Measurements from ENCODE around the gene CREB5.

Gene CREB5

DNA sequence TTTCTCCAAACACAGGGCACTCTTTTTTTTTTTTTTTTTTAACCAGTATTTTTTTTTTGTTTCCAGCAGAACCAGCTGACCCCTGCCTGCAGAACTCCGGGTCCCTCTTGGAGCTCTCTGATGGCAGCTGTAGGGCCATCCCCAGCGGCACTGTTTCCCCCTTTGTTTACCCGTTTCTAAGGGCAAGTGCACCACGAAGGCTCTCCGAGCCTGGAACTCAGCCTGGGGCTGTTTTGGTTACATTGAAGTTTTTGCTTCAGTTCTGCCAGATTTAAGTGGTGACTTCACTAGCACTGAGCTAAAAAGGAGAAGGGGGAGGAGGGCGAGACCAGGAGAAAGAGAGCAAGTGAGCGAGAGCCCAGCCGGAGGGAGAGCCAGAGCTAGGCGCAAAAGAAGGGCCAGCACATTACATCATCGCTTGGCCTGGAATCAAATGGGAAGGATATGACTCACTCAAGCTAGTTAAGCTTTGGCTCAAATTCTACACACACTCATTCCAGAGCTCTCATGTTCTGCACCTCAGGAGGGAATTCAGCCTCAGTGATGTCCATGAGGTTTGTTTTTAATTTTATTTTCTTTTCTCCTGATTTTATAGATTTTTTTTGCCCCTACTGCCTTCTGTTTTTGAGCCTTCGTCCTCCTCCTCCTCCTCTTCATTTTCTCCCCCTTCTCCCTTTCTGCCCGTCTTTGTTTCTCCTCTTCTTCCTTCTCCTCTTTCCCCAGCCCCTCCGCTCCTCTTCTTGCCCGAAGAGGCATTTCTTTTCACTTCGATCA, 273.5 kb downstream of the CREB5 start:
- DNase-seq (ENCODE audit: low spot score), result peak; percentile 97

GRCh38 chr7:28686418-28686800, 274.1 kb downstream of the CREB5 start:
- DNase-seq (ENCODE audit: low spot score), result peak; percentile 89

DNA sequence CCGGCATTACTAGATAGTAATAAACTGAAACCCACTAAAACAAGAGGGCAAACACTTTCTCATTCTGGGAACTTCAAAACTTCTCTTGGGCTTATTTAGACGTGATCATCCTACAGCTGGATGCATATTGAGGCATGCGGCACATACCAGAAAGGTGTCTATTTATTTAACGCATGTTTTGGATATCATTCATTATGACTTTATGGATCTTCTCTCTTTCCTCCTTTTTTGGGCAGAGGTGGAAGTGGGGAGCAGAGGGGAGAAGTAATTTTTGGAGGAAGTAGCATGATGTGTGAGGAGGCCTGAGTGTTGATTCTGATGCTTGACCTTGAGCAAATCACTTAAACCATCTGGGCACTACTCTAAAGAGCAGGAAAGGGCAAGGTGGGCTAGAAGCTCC, 275.2 kb downstream of the CREB5 start:
- peak; percentile 61 for DNase-seq (ENCODE audit: low spot score)

DNA sequence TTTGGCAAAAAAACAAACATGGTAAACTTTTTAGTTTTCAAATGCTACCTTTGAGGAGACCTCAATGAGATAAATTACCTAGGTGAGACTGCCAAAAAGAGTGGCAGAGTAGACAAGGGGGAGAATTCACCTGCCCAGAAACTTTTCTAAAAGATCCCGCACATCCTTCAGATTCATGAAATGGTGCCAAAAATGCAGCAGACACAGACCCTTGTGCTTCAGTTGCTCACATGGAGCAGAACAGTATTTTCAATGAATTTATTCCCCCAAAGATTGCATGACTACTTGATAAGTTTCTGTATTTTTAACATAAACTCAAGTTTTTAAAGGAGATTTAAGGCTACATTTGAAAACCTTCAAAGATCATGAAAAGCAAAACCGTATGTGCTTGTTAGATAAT, 275.9 kb downstream of the CREB5 start:
- no peak for DNase-seq (ENCODE audit: low spot score)

GRCh38 chr7:28688651-28689050, 276.3 kb downstream of the CREB5 start:
- peak; percentile 43 for DNase-seq (ENCODE audit: low spot score)

DNA sequence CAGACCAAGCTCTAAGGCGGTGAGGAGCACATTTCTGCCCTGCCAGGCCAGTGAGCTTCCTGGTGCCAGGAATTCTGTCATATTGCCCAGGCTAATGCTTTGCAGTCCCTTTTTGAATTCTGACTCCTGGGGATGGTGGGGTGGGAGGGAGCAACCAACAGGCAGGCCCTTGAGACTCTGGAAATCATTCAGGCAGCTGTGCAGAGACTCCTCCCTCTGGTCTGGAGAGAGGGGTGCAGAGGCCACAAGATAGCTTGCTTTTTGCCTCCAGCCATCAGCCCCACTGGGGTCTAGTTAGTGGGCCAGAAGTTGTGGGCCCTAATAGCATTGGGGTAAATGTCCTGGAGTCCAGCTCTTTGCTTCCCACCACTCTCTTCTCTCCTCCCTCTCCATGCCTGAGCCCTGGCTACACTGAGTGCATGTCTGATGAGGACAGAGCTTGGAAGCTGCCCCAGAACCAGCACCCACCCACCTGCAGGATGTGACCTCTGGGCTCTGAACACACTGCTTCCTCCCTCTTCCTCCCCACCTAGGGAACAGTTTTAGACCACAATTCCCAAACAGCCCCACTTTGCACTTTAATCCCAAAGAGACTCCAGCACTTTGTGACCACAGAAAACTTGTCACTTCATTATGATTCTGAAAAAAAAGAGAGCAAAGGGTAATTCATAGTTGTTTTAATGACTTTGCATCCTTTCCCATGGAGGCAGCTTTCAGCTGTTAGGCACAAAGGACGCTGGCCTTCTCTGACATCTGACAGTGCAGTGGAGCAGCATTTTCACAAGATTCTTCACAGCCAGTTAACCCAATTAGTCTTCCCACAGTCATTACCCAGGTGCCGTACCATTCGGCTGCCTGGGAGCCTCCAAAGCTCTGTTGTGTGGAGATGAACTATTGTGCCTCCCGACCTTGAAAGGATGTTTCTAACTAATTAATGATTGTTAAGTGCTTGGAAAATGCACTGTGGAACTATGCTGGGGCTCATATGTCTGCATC, 283.3 kb downstream of the CREB5 start:
- DNase-seq (ENCODE audit: low spot score), result no peak

DNA sequence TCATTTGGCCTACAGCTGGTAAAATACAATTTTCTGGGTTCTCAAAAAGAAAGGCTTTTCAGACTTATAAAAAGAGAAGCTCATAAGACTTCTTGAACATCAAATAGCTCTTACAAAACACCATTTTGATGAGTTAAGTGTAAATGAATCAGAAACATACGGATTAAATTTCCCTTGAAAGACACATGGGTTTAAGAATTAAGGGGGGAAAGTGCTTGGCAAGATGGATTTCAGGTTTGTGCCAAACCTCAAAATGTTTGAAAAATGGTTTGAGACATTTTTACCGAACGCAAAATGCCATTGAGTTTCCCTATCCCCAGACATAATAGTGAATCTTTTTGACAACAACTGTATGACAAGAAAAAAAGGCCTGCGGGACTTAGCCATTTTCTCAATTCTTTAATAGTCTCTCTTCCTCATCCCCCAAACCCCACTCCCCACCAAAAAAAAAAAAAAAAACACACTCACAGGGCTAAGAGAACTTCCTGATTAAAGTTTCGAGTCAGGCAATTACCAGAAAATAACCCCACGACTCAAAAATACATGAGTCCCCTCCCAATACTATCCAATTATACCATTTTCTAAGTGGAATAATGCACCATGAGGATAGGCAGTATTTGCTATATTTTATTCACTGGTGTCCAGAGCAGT, 285.7 kb downstream of the CREB5 start:
- DNase-seq (ENCODE audit: low spot score), result no peak

DNA sequence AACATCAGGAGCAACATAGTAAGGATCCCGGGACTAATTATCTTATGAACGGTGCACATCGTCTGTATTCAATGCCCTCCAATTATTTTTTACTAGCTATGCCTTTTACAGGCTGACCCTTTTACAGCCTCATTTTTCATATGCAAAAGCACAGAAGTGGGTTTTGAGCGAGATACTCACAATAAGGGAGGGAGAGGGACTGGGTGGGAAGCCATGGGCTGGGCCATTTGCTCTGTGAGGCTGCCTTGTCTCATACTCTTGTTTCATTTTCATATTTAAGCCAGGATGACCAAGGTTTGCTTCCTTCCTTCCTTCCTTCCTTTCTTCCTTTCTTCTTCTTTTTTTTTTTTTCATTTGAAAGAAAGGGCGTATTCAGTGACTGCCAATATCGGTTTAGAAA, 286.5 kb downstream of the CREB5 start:
- DNase-seq (ENCODE audit: low spot score), result no peak

- DNase-seq (ENCODE audit: low spot score), result no peak
Observed at GRCh38 chr7:28700096-28700495, 287.8 kb downstream of the CREB5 start.

- DNase-seq (ENCODE audit: low spot score), result no peak
Observed at GRCh38 chr7:28700790-28701203, 288.5 kb downstream of the CREB5 start.

DNA sequence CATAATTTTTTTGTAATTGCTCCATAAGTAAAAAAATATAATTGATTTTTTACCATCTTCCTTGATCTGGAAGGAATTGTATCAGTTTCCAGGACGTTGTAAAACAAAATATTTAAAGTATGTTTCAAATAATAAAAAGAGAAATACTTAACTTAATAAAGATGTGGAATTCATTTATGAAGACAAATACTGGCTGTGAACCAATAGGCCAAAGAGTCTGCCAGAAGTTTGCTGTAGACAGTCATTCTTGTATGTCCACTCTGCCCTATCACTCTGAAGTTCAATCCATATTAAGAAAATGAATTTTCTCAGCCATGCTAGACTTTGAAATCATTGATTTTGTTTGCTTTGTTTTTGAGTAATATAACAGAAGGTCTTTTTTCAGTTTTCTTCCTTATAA, 289.4 kb downstream of the CREB5 start:
- DNase-seq (ENCODE audit: low spot score), result no peak

GRCh38 chr7:28702171-28702570, 289.9 kb downstream of the CREB5 start:
- DNase-seq (ENCODE audit: low spot score), result no peak

DNA sequence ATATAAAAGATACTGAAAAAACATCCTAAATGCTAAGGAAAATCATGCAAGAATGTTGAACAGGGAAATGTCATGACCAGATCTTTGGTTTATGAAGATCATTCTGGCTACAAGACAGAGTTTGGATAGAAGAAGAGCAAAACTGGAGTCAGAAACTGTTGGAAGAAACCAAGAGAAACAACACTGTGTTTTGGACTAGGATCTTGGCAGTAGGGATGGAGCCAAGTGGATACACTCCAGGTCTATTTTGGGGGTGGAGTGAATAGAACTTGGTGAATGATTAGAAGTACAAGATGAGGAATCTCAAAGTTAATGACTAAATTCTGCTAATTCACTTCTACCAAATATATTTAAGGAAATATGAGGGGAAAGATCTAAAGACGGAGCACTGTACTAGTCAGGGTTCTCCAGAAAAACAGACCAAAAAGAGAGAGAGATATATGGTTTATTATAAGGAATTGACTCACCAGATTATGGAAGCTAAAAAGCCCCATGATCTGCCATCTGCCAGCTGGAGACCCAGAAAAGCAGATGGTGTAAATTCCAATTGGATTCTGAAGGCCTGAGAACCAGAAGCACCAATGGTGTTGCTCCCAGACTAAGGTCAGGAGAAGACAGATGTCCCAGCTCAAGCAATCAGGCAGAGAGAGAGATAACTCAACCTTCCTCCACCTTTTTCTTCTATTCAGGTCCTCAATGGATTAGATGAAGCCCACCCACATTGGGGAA, 290.9 kb downstream of the CREB5 start:
- DNase-seq (ENCODE audit: low spot score), result no peak

GRCh38 chr7:28704706-28705105, 292.4 kb downstream of the CREB5 start:
- no peak for DNase-seq (ENCODE audit: low spot score)

- no peak for DNase-seq (ENCODE audit: low spot score)
Observed at GRCh38 chr7:28705350-28705749, 293.0 kb downstream of the CREB5 start.

DNA sequence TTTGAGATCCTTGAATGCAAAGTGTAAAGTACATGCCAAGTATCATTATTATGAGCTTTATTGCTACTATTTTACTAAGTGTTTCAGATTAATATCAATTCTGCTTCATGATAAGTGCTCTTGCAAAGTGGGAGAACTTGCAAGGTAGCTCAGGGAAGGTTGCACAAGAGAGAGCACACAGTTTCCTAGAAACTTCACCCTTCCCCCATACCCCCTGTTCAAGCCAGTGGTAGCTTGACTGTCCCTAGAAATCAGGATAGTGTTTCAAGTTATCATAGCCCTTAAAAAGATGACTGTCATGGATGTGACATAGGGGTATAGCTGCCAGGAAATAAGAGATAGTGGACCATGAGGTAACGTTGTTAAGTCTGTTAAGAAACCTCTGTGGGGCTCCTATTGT, 294.3 kb downstream of the CREB5 start:
- DNase-seq (ENCODE audit: low spot score), result no peak

DNA sequence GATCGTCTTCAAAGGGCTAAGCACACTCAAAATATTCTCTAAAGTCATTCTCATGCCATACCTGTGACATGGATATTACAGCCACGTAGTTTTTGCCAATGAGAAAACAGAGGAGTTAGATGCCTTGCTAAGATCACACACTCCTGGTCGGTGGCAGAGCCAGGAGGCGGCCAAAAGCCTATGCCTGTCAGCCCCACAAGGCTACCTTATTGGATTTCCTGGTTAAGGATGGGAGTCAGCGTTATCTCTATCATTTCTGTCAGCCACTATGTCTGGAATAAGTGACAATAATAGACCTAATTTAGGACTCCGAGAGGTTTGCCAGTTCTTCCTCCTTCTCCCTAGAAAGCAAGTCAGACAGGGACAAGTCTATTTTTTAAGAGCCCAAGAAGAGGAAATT, 295.0 kb downstream of the CREB5 start:
- no peak for DNase-seq (ENCODE audit: low spot score)

DNA sequence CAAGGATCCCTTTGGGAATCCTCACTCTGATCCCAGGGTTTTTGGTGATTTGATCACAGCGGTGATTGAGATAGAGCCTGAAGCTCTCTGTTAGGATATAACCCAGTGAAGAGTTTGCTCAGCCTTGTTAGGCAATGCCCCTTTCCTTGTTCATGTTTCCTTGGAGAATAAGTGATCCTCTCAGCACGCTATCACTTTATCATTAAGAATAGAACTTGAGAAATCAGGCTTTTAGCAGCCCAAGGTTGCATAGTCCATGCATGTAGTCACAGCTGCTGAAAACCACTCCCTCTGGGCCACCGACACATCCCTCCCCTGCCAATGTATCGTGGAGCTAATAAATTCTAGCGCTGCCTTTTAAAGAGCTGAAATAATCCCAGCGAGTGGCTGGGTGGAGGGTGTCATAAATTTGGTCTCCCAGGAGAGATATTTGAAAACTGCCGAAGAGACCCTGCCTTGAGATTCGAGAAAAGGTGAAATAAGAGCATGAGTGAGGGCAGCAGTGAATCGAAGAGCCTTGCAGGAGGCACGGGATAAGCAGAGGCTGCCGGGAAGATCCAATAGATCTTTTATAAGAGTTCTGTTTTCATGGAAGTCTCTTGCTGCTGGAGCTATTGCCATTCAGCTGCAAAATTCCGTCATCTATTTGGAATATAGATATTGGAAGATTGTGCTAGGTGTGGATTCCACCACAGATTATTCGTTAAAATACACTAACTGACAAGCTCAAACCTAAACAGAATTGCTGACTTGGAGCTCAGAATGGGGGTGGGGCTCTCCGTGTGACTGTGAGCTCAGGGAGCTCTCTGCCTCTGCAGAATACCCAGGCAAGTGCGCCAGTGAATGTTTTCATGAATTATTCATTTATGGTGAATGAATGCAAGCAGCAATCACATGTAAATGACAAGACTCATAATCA, 296.0 kb downstream of the CREB5 start:
- no peak for DNase-seq (ENCODE audit: low spot score)

DNA sequence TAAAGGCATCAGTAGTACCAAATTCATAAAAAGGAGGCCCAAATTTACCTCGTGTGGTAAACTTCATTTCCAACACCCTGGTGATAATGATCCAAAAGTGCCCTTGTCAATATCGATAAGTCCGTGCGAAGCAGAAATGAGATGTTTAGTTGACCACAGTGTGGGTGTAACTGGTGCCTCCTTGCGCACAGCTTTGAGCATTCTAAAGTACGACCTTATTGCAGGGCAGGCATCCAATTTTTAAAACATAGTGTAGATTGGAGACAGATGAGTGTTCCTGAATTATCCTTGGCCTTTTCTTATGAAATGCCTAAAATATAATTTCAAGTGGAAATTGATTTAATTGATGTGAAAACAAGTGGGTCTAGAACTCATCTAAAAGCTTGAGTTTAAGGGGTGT, 297.4 kb downstream of the CREB5 start:
- DNase-seq (ENCODE audit: low spot score), result no peak

GRCh38 chr7:28711114-28711513, 298.8 kb downstream of the CREB5 start:
- DNase-seq (ENCODE audit: low spot score), result no peak

Data from RKO (cell line).